Transverse colon (tissue), 4 donors: ENCODE data around the gene ARHGAP32. TPM values are rescaled to one million over a fixed set of nuclear protein-coding genes. Genes with fewer than 3 reads are reported as not detected.

Experiments used
- DNase-seq: peaks from one replicate; pipeline ENCODE4 v3.0.0-alpha.2; 2019
- H3K27ac ChIP-seq, 4 donors: fragments of 200-600 bp; sonication (generic); 2 replicates each; pipeline ENCODE4 v1.5.1; 2016 to 2018; ENCODE audit warnings: inconsistent platforms in 4 of 4
- H3K27me3 ChIP-seq: fragments of 200-600 bp; sonication (generic); 2 replicates; pipeline ENCODE4 v1.5.1; 2017; ENCODE audit warnings: inconsistent platforms
- H3K36me3 ChIP-seq, 4 donors: fragments of 200-600 bp; sonication (generic); 2 replicates each; pipeline ENCODE4 v1.5.1; 2017 to 2019; ENCODE audit warnings: inconsistent platforms in 4 of 4
- H3K4me1 ChIP-seq, 4 donors: fragments of 200-600 bp; sonication (generic); 2 replicates each; pipeline ENCODE4 v1.5.1; 2017 to 2020; ENCODE audit warnings: inconsistent platforms in 4 of 4
- H3K4me3 ChIP-seq, 4 donors: fragments of 200-600 bp; sonication (generic); 1 replicate in 1 of 4; 2 replicates in 3 of 4; pipeline versions ENCODE4 v1.5.1 to v1.6.1; 2017 to 2019; ENCODE audit warnings: inconsistent platforms in 4 of 4
- H3K9me3 ChIP-seq, 2 donors: fragments of 200-600 bp; sonication (generic); 2 replicates each; pipeline ENCODE4 v1.5.1; 2017 to 2019; ENCODE audit warnings: inconsistent platforms in 2 of 2
- EP300 ChIP-seq: sonication (generic); formaldehyde crosslinking; IDR thresholded peaks from one replicate; pipeline ENCODE4 v1.6.1; 2017; ENCODE audit warnings: antibody characterized with exemption, low read depth
- POLR2A ChIP-seq: fragments of 450-650 bp; IDR thresholded peaks from one replicate; pipeline ENCODE4 v1.6.1; 2016; ENCODE audit warnings: antibody characterized with exemption, mild to moderate bottlenecking, moderate library complexity
- POLR2AphosphoS5 ChIP-seq, 3 donors: sonication (generic); formaldehyde crosslinking; IDR thresholded peaks; one replicate each; pipeline ENCODE4 v1.6.1; 2016; ENCODE audit warnings: antibody characterized with exemption in 3 of 3
- WGBS, 2 donors: methylation state at CpG; one replicate each; pipeline ENCODE4 v1.1.5; 2018; ENCODE audit warnings: low coverage in 1 of 2; 5-methylcytosine and 5-hydroxymethylcytosine counted together
- in situ Hi-C, 4 donors: fragments of 200-750 bp; cut with MboI; loops; one replicate each; pipeline versions ENCODE4 v1.15.0 to v1.15.1; 2017; ENCODE audit warnings: low sequenced_read_pairs in 3 of 4, low pct_ligation_motif_present in 1 of 4, low pct_unique_long_range_greater_than_20kb in 1 of 4
- intact Hi-C: fragments of 100-400 bp; cut with DNase I; formaldehyde crosslinking; loops from one replicate; pipeline ENCODE4 v1.15.1; 2023; ENCODE audit warnings: low total_unique reads
- total RNA-seq, 4 donors: library from RNA; depleted of rRNA; stranded (reverse); fragments of >200 nt; gene quantifications; one replicate each; pipeline ENCODE4 v1.1.0, GENCODE V29; 2016
- TF ChIP-seq, protein P1 (sequence below), 5 experiments: fragments of 200-600 bp in 3 of 5; fragments of 450-650 bp in 2 of 5; sonication (generic) in 3 of 5; IDR thresholded peaks; 1 replicate in 2 of 5; 2 replicates in 3 of 5; pipeline ENCODE4 v1.5.1; 2016 to 2017; ENCODE audit warnings: antibody characterized with exemption in 5 of 5, inconsistent platforms in 3 of 5, mild to moderate bottlenecking in 2 of 5, moderate library complexity in 1 of 5

Gene ARHGAP32
- total RNA-seq, 4 donors from 2014 or later, result 66.9 to 86.9 (median 74.8) TPM

DNA sequence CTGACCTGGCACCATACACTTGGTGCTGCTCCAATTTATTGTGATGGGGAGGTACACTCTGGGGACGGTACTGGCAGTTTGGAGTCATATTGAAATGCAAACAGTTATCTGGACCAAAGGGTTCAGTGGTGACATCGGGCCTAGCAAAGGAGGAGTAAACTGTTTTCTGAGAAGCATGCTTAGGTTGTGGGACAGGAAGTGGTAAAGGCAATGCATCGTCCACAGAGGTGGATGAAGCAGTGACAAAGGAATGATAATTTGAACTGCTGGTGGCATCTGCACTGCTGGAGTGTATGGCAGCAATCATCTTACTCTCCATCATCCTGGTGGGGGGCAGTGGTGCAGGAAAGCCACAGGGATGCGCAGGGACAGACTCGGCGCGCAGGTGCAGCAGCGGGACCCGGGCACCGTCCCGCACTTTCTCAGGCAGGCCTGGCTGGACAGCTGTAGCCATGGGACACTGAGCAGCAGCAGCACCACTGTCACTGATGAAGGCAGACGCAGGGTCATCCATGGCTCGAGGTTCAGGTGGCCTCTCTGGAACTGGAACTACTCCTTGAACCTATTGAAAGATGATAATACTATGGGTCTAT is 221.4 kb downstream of the ARHGAP32 start:
- H3K4me3 ChIP-seq, result no peak overlapping the region
- intact Hi-C loops, result no loop called here
- TF ChIP-seq, protein P1, sequence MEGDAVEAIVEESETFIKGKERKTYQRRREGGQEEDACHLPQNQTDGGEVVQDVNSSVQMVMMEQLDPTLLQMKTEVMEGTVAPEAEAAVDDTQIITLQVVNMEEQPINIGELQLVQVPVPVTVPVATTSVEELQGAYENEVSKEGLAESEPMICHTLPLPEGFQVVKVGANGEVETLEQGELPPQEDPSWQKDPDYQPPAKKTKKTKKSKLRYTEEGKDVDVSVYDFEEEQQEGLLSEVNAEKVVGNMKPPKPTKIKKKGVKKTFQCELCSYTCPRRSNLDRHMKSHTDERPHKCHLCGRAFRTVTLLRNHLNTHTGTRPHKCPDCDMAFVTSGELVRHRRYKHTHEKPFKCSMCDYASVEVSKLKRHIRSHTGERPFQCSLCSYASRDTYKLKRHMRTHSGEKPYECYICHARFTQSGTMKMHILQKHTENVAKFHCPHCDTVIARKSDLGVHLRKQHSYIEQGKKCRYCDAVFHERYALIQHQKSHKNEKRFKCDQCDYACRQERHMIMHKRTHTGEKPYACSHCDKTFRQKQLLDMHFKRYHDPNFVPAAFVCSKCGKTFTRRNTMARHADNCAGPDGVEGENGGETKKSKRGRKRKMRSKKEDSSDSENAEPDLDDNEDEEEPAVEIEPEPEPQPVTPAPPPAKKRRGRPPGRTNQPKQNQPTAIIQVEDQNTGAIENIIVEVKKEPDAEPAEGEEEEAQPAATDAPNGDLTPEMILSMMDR (IDR thresholded peaks at IDR 0.05), result no peak
- no peak for TF ChIP-seq POLR2A
- no peak for TF ChIP-seq POLR2AphosphoS5 (IDR thresholded peaks at IDR 0.05)
- TF ChIP-seq EP300, result no peak
- no peaks in the 10 kb centered on the region for H3K4me1 ChIP-seq
- H3K9me3 ChIP-seq, result no peaks in the 10 kb centered on the region
- H3K36me3 ChIP-seq, result peaks cover 0 to 50% (median 22%) of the 10 kb centered on the region in 4 donors
- in situ Hi-C loops, result no loop called here
- no peak for DNase-seq
- WGBS, 2 donors, result 80 to 89% methylated on average over 2 to 13 of the region's 13 CpGs
- no peak overlapping the region for H3K27ac ChIP-seq
- no peaks in the 10 kb centered on the region for H3K27me3 ChIP-seq

DNA sequence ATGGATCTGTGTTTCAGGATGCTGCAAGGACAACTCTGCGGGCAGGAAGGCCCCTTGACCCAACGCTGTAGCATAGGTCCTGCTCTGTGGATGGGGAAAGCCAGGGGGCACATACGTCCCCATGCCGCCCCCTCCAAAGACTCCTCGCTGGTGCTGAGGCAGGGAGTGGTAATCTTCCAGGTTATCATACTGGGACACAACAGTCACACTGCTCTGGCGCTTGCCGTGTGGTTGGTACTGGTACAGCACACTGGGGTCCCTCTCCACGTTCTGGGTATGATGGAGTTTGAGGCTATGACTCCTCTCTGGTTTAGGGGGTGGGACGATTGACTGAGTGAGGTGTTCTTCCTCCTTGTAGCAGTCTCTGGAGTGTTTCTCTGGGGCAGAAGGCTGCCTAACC is 223.2 kb downstream of the ARHGAP32 start:
- Histone ChIP-seq H3K36me3 (peaks cover 0 to 38% (median 14%) of the 10 kb centered on the region in 4 donors), H3K4me3 (no peak overlapping the region), H3K27me3 (no peaks in the 10 kb centered on the region), H3K9me3 (no peaks in the 10 kb centered on the region), H3K4me1 (no peaks in the 10 kb centered on the region), H3K27ac (no peak overlapping the region)
- in situ Hi-C loops (no loop called here), intact Hi-C loops (no loop called here)
- WGBS, 2 donors, result 70 to 89% methylated on average over 2 to 9 of the region's 9 CpGs
- TF ChIP-seq, protein P1 (IDR thresholded peaks at IDR 0.05), result no peak
- TF ChIP-seq EP300, result no peak
- no peak for TF ChIP-seq POLR2A
- TF ChIP-seq POLR2AphosphoS5 (IDR thresholded peaks at IDR 0.05), result no peak
- no peak for DNase-seq

GRCh38 chr11:128967578-128967977 is 224.5 kb downstream of the ARHGAP32 start:
- DNase-seq, result no peak
- H3K27ac ChIP-seq, result no peak overlapping the region
- intact Hi-C loops (no loop called here), in situ Hi-C loops (no loop called here)
- no peaks in the 10 kb centered on the region for H3K9me3 ChIP-seq
- no peaks in the 10 kb centered on the region for H3K4me1 ChIP-seq
- WGBS, 2 donors, result 71 to 93% methylated on average over 5 to 6 of the region's 6 CpGs
- no peak overlapping the region for H3K4me3 ChIP-seq
- H3K36me3 ChIP-seq, result peaks cover 0 to 26% (median 10%) of the 10 kb centered on the region in 4 donors
- TF ChIP-seq POLR2A, result no peak
- no peak for TF ChIP-seq EP300
- TF ChIP-seq, protein P1 (IDR thresholded peaks at IDR 0.05), result no peak
- no peak for TF ChIP-seq POLR2AphosphoS5 (IDR thresholded peaks at IDR 0.05)
- no peaks in the 10 kb centered on the region for H3K27me3 ChIP-seq

DNA sequence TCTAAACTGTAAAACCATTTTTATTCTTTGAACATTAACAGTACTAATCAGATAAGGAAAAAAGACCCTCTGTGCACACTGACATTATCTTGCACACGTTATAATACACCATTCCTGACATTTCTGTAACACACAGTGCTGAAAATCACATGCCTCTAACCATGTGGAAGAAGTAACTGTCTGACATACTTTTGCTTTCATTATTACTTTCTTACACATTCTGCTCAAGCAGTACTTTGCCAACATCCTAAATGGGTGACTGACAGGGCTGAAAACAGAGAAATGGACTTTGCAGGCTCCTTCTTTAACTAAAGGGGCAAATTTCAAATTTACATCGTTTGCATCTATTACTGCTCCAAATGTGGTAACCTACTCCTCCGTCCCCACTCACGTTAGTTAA is 226.6 kb downstream of the ARHGAP32 start:
- 39 to 58% methylated on average over 2 to 4 of the region's 4 CpGs for WGBS, 2 donors
- Histone ChIP-seq H3K27me3 (no peaks in the 10 kb centered on the region), H3K36me3 (peaks cover 0 to 17% (median 5%) of the 10 kb centered on the region in 4 donors), H3K4me3 (no peak overlapping the region), H3K9me3 (no peaks in the 10 kb centered on the region), H3K27ac (no peak overlapping the region), H3K4me1 (no peaks in the 10 kb centered on the region)
- in situ Hi-C loops, result no loop called here
- TF ChIP-seq EP300, result no peak
- TF ChIP-seq POLR2AphosphoS5 (IDR thresholded peaks at IDR 0.05), result no peak
- no peak for TF ChIP-seq POLR2A
- TF ChIP-seq, protein P1 (IDR thresholded peaks at IDR 0.05), result no peak
- DNase-seq, result no peak
- intact Hi-C loops, result no loop called here
